Glomerular visceral epithelial cell (primary cell): ENCODE data around the gene SETD3.

ENCODE experiments used
- DNase-seq: peaks from one replicate; pipeline ENCODE4 v3.0.0-alpha.2; 2016; ENCODE audit errors: extremely low spot score

Gene SETD3

DNA sequence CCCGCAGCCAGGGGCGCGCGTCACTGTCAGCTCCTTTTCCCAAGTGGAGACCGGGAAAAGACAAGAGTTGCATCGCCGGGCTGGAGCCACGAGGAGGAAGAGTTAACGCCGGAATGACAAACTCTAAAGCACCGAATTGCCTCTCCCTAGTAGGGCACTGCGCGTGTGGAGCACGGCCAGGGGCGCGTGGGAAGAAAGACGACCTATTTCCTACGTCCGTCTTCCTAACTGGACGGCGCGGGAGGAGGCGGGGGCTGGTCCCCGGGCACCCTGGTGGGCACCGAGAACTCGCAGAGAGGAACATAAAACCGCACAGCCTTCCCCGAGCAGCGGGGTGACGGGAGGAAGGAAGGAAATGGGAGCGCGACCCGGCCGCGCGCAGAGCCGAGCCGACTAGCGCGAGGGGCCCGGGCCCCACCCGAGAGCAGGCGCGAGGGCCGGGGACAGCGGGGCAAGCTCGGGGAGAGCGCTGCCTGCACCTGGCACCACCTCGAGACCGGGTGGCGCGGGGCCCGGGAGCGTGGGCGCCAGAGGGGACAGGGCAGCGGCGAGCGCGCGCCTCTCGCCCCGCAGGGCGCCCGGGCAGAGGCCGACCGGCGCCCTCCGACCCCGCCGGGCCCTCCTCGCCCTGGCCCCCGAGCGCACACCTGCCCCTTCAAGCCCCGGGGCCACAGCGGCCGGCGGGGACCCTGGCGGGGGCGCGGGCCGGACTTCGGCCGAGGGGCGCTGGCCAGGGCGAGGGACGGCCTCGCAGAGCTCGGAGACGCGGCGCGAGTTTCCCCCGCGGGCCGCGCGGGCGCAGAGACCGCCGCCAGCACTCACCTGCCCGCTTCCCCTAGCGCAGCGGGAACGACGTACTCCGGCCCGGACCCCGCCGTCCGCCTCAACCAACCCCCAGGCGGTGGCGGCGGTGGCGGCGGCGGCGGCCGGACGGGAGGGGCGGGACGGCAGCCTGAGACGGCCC lies at the start of gene SETD3:
TSS of gene SETD3 (minus strand) at position 954 of the 964 bp plus-strand sequence. CDS start 15,054 bp downstream, outside the sequence.
- peak; percentile 59 for DNase-seq

DNA sequence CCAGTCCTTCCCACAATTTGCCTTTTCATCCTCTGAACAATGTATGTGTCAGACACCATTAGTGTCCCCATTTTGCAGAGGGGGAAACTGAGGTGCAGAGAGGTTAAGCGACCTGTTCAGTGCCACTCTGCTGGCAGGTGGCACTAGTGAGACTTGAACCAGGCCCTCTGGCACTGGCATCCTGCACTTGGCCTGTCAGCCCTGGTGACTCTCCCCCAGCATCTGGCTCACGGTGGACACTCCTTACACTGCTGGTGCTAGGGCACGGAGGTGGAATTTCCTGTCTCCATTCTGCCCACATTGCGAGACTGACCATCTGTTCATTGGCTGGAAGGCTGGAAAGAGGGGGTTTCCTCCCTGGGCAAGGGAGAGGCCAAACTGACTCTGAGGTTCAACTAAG lies 49.2 kb upstream of the SETD3 start:
- peak; percentile 42 for DNase-seq

- DNase-seq: no peak
These were observed 46.9 kb upstream of the SETD3 start for GRCh38 chr14:99527427-99528076.

- DNase-seq: no peak
These were observed 46.4 kb upstream of the SETD3 start for GRCh38 chr14:99527026-99527425.

DNA sequence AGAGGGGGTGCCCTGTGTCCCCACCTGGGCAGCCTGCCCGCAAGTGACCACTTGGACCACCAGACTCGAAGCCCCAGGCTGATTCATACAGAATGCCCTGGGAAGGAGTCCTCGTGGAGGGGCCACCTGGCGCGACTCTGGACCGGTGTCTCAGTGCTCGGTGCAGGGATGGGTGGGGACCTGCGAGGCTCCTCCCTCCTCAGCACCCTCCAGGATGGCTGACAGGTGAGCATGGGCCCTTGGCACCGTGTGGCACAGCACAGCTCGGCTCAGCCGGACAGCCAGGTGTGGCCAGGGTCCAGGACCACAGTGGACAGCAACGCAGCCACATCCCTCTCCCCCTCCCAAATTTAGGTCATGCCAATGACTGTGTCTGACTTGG lies 45.0 kb upstream of the SETD3 start:
- DNase-seq: no peak

DNA sequence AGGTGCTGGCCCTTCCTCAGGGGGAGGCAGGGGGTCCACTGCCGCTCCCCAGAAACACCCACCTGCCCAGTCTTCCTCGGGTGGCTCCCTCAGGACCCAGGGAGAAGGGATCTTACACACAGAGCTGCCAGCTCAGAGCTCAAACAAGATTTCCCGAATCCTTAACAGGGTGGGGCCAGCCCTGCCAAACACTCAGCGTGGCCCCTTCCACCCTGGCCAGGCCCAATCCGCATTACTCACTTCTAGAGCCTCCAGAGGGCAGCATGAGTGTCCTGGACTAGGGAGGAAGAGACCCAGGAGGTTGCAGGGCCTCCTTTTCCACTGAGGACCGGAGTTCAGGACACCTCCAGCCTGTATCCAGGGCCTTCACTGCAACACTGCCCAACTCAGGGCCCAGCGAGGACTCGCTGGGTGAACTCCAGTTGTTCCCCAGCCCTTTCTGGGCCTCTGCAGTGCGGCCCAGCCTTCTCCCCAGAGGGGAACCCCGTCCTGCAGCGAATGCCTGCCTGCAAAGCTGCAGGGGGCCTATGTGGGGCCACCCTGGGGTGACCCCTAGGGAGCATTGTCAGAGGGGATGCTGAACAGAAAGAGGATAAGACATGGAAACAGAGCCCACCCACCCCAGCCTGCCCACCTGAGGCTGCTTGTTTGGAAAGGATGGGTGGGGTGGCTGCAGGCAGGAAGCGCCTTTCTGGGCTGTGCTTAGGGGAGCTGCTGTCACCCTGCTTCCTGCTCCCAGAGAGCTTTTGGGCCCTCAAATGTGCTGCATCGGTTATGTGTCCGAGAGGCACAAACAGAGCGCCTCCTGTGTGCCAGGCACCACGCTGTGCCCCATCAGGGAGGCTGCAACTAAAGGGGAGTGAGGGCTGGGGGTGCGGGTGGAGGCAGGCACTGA lies 44.4 kb upstream of the SETD3 start:
- peak; percentile 30 for DNase-seq

GRCh38 chr14:99524091-99524661 lies 43.5 kb upstream of the SETD3 start:
- no peak for DNase-seq

GRCh38 chr14:99523704-99524055 lies 43.0 kb upstream of the SETD3 start:
- DNase-seq: no peak

- DNase-seq: no peak
These were observed 42.5 kb upstream of the SETD3 start for GRCh38 chr14:99522934-99523703.

GRCh38 chr14:99522457-99522891 lies 41.8 kb upstream of the SETD3 start:
- peak; percentile 58 for DNase-seq

- no peak for DNase-seq
These were observed 41.4 kb upstream of the SETD3 start for GRCh38 chr14:99522025-99522401.

- no peak for DNase-seq
These were observed 40.7 kb upstream of the SETD3 start for GRCh38 chr14:99521176-99522024.

DNA sequence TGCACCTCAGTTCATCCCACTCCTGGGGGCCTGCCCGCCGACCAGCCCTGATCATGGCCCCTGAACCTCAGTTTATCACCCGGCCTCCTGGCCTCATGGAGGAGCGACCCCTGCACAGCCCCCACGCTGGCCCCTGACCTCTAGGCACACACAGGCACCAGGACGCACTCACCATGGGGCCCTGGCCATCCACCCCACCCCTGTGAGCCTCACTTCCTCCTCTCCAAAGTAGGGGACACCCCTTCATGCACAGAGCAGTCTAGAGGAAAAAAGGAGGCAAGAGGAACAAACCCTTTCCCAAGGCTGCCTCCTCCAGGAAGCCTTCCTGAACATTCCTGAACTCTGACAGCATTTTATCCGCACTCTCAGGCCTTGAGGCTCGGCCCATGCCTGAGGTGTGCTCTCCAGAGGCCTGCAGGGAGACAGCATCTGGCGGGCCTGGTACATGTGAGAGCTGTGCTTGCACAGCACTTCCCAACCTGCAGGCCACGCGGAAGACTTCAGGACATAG lies 40.0 kb upstream of the SETD3 start:
- no peak for DNase-seq

DNA sequence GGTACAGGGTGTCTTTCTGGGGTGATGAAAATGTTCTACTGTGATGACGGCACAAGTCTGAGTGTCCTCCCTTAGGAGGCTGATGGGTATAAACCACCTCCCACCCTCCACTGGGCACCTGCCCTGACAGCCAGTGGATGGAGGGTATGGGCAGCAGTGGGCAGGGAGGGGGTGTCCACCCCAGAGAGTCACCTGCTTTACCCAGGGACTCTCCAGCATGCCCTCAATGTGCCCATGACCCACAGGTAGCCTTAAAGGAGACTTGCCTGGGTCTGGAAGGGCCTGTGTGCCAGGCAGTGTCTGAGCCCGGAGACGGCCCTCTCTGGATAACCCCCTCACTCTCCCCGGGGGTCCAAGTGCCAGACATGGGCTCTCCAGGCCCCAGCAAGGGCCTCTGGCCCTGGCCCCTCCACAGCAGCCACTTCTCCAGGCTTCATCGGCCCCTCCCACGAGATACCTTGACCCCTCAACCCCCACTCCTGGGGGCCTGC lies 39.3 kb upstream of the SETD3 start:
- DNase-seq: no peak

DNA sequence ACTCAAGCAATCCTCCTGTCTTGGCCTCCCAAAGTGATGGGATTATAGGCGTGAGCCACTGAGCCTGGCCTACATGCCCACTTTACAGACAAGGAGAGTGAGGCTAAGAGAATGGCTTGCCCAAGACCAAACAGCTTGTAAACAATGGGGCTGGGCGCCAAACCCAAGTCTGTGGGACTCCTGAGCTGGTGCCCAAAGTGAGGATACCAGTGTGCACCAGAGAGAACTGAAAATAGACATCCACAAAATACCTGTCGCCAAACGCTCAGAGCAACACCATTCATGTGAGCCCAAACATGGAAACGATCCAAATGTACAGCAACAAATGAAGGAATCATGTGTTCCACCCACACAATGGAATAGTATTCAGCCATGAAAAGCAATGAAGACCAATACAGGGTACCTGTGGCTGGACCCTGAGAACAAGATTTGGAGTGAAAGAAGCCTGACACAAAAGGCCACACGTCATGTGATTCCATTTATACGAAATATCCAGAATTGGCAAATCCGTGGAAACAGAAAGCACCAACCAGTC lies 38.8 kb upstream of the SETD3 start:
- DNase-seq: no peak

DNA sequence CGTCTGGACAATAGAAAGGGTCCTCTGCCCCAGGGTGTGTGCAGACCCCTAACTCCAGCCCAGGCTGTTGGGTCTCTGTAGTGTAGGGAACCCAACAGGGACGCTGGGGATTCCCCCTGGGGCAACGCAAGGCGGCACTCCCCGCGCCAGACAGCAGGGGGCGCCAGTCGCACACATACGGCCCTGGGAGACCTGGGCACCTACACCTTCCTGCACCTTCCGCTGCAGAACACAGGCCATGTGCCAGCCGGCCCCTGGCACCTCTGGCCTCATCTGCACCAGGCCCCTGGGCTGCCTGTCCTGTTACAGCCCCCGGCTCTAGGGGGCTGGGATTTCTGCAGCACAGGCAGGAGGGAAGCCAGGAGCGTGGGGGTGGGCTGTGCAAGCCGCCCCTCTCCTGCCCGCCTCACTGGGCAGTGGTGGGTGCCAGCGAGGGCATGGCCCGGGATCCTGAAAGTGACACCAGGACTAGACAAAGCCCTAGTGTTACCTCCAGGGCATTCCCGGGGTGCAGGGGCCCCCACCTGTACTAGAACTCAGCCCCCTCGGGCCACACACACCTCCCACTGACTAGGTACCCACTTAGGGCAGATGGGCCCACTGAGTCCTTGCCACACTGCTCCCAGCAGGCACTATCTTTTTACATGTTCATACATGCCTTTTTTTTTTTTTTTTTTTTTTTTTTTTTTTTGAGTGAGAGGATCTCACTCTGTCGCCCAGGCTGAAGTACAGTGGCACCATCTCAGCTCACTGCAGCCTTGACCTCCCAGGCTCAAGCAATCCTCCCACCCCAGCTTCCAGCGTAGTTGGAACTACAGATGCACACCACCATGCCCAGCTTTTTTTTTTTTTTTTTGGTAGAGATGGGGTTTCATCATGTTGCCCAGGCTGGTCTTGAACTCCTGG lies 38.0 kb upstream of the SETD3 start:
- DNase-seq: peak; percentile 79

DNA sequence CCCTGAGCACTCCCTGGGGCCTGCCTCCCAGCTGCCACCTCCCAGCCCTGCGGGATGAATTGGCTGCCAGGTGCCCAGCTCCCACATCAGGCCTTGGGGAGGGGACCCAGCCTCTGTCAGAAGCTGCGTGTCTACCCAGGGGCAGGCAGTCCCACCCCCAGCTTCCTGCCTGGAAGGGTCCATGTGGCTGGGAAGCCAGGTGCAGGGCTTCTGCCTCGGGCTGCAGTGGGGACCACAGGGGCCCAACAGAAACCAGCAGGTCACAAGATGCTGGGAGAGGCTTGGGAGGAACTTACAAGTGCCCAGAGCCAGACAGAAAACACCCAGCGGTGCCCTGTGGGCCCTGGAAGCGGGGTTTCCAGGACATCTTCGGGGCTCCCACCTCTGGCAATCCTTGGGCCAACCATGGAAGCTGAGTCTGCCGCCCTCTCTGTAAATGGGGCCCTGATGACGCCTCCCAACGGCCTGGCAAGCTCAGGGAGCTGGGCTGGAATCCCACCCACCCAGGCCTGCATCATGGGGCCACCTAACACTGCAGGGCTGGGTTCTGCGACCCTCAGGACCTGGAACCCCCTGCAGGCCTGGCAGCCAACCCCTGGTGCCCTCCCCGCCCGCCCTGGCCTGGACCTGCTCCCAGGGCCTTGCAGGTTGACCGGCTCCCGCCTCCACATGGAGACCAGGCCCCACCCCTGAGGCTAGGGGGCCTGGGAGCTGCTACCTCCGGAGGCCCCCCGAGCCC lies 37.2 kb upstream of the SETD3 start:
- no peak for DNase-seq
